Fibroblast of lung (primary cell): ENCODE data around the gene KRT27. TPM values are rescaled to one million over a fixed set of nuclear protein-coding genes. Genes with fewer than 3 reads are reported as not detected.

Experiments
- DNase-seq, 2 donors: peaks; one replicate each; pipeline versions ENCODE4 v3.0.0 to v3.0.0-alpha.2; 2010; ENCODE audit warnings: low read depth in 2 of 2
- H2AFZ ChIP-seq: 2 replicates; pipeline ENCODE4 v1.5.1; 2012; ENCODE audit warnings: low read length, control low read depth, inconsistent platforms
- H3K27ac ChIP-seq: 2 replicates; pipeline ENCODE4 v1.5.1; 2011; ENCODE audit warnings: low read length, control low read depth; ENCODE audit not compliant: insufficient read depth
- H3K27me3 ChIP-seq: 2 replicates; pipeline ENCODE4 v1.5.1; 2011; ENCODE audit warnings: mild to moderate bottlenecking, low read length; ENCODE audit not compliant: control insufficient read depth, insufficient read depth
- H3K36me3 ChIP-seq: 2 replicates; pipeline ENCODE4 v1.5.1; 2011; ENCODE audit warnings: low read length; ENCODE audit not compliant: control insufficient read depth, insufficient read depth
- H3K4me1 ChIP-seq: 2 replicates; pipeline ENCODE4 v1.5.1; 2011; ENCODE audit warnings: low read length; ENCODE audit not compliant: control insufficient read depth, insufficient read depth; ENCODE audit errors: extremely low read depth
- H3K4me2 ChIP-seq: 2 replicates; pipeline ENCODE4 v1.5.1; 2011; ENCODE audit warnings: low read length, control low read depth; ENCODE audit not compliant: insufficient read depth; ENCODE audit errors: extremely low read depth
- H3K4me3 ChIP-seq, 4 experiments: fragments of 200-600 bp in 1 of 4; sonication (generic) in 1 of 4; replicated peaks in 1 of 4; 2 replicates each; pipeline ENCODE4 v1.5.1; 2011 to 2016; ENCODE audit warnings: low read length in 4 of 4, low read depth in 3 of 4, mild to moderate bottlenecking in 3 of 4, control low read depth in 2 of 4, inconsistent platforms in 1 of 4, mixed read lengths in 1 of 4; ENCODE audit not compliant: insufficient read depth in 1 of 4; ENCODE audit errors: control extremely low read depth in 1 of 4
- H3K79me2 ChIP-seq: 2 replicates; pipeline ENCODE4 v1.5.1; 2012; ENCODE audit warnings: mild to moderate bottlenecking, low read length, inconsistent platforms; ENCODE audit not compliant: control insufficient read depth, insufficient read depth
- H3K9ac ChIP-seq: 2 replicates; pipeline ENCODE4 v1.5.1; 2011; ENCODE audit warnings: mild to moderate bottlenecking, low read length, control low read depth; ENCODE audit not compliant: insufficient read depth
- H3K9me3 ChIP-seq: 2 replicates; pipeline ENCODE4 v1.5.1; 2012; ENCODE audit warnings: low read depth, low read length; ENCODE audit not compliant: control insufficient read depth, insufficient read depth
- H4K20me1 ChIP-seq: 2 replicates; pipeline ENCODE4 v1.5.1; 2011; ENCODE audit warnings: low read length; ENCODE audit not compliant: control insufficient read depth, insufficient read depth; ENCODE audit errors: extremely low read depth
- EZH2 ChIP-seq: IDR thresholded peaks from 2 replicates; pipeline ENCODE4 v1.5.1; 2012; ENCODE audit warnings: low read length, control low read depth, mild to moderate bottlenecking; ENCODE audit errors: missing control alignments
- polyA plus RNA-seq, 2 donors: library from polyadenylated mRNA; depleted of rRNA in 1 of 2; stranded (reverse) in 1 of 2; unstranded in 1 of 2; fragments of >200 nt; gene quantifications; 2 replicates each; pipeline ENCODE4 v1.2.1, GENCODE V29; 2011 to 2012; ENCODE audit warnings: missing spikeins in 1 of 2
- total RNA-seq: library from RNA; depleted of rRNA; stranded (reverse); fragments of >200 nt; gene quantifications from 2 replicates; pipeline ENCODE4 v1.2.1, GENCODE V29; 2014
- TF ChIP-seq, protein P1 (sequence below), 2 donors: IDR thresholded peaks in 1 of 2; conservative IDR thresholded peaks in 1 of 2; 1 replicate in 1 of 2; 2 replicates in 1 of 2; pipeline ENCODE4 v1.5.1; 2011 to 2012; ENCODE audit warnings: low read length in 2 of 2, control low read depth in 1 of 2, inconsistent platforms in 1 of 2, low read depth in 1 of 2, mild to moderate bottlenecking in 1 of 2

KRT27 gene
- total and polyA plus RNA-seq, 2 donors (not counting 1 experiment from before 2014, with no cell fraction given) = not detected

DNA sequence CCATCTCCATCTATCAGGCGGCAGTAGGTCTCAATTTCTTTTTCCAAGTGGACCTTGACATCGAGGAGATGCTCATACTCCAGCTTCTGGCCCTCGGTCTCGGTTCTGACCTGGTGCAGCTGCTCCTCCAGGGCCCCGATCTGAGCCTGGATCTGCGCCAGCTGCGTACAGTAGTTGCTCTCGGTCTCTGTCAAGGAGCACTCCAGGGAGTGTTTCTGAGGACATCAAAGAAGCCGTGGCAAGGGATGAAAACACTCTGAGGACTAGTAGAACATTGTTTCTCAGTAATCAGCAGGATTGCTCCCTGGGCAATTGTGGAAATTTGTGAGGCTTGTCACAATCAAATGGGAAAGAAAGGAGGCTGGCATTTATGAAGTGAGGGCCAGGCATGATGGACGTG lies 11.5 kb upstream of the KRT27 start:
- Histone ChIP-seq H4K20me1 (no peaks in the 10 kb centered on the region), H3K4me1 (no peaks in the 10 kb centered on the region), H3K36me3 (no peaks in the 10 kb centered on the region), H3K9me3 (no peaks in the 10 kb centered on the region), H3K4me2 (no peak overlapping the region), H3K79me2 (no peaks in the 10 kb centered on the region), H3K4me3 (no peak overlapping the region), H3K27me3 (peaks cover 11% of the 10 kb centered on the region), H2AFZ (no peak overlapping the region), H3K27ac (no peak overlapping the region), H3K9ac (no peak overlapping the region)
- DNase-seq = no peak
- TF ChIP-seq, protein P1, sequence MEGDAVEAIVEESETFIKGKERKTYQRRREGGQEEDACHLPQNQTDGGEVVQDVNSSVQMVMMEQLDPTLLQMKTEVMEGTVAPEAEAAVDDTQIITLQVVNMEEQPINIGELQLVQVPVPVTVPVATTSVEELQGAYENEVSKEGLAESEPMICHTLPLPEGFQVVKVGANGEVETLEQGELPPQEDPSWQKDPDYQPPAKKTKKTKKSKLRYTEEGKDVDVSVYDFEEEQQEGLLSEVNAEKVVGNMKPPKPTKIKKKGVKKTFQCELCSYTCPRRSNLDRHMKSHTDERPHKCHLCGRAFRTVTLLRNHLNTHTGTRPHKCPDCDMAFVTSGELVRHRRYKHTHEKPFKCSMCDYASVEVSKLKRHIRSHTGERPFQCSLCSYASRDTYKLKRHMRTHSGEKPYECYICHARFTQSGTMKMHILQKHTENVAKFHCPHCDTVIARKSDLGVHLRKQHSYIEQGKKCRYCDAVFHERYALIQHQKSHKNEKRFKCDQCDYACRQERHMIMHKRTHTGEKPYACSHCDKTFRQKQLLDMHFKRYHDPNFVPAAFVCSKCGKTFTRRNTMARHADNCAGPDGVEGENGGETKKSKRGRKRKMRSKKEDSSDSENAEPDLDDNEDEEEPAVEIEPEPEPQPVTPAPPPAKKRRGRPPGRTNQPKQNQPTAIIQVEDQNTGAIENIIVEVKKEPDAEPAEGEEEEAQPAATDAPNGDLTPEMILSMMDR (conservative IDR thresholded peaks at IDR 0.05 in 1 of 2, IDR thresholded peaks at IDR 0.05 in 1 of 2; ENCODE audit: low read depth in 1 of 2, low read length in 2 of 2) = no peak
- no peak for TF ChIP-seq EZH2

DNA sequence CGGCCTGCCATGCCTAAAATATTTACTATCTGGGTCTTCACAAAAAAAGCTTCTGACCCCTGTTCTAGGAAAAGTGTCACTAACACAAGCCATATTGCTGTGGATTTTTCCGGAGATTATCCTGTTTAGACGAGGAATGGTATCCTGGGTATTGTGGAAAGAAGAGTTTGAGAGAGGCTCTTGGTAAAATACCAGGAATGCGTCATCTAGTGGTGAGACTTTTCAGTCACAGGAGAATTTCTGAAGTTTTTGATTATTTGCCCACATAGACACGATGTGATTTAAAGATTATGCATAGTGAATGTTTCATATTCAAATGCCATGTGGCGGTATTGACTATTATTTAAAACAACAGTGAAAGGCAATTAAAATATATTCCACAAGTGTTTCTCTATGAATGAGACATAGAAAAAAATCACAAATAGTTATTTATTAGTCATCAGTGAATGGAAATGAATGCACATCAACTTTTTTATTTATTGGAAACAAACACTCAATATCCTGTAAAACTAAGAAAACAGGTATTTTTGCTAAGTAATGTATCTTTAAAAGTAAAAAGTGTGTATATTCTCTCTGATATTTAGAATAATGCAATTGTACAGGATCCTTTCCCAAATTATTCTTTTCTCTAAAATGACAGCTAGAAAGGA lies 9.6 kb upstream of the KRT27 start:
- Histone ChIP-seq H3K9me3 (no peaks in the 10 kb centered on the region), H3K4me1 (no peaks in the 10 kb centered on the region), H3K36me3 (no peaks in the 10 kb centered on the region), H3K4me3 (no peak overlapping the region), H3K27ac (no peak overlapping the region), H3K9ac (no peak overlapping the region), H2AFZ (no peak overlapping the region), H3K4me2 (no peak overlapping the region), H3K27me3 (peaks cover 11% of the 10 kb centered on the region), H4K20me1 (no peaks in the 10 kb centered on the region), H3K79me2 (no peaks in the 10 kb centered on the region)
- DNase-seq = peak; percentile 38 to 68
- TF ChIP-seq, protein P1 (conservative IDR thresholded peaks at IDR 0.05 in 1 of 2, IDR thresholded peaks at IDR 0.05 in 1 of 2; ENCODE audit: low read depth in 1 of 2, low read length in 2 of 2) = peak; percentile 59 to 76
- no peak for TF ChIP-seq EZH2

DNA sequence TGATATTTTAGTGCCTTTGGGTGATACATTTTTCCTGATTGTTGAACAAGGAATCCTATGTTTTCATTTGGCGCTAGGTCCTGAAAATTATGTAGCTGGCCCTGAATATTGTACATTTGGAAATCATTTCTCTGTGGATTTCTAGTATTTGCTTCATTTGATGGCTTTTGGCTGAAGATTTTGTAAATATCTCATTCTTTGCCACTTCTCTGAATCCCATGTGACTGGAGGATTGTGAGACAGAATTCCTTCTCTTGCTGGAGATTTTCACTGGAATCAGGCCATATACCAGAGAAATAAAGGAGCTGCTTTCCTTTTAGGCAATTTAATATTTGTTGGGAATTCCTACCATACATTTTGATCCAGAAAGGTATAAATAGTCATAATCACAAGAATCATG lies 8.8 kb upstream of the KRT27 start:
- Histone ChIP-seq H4K20me1 (no peaks in the 10 kb centered on the region), H3K9ac (no peak overlapping the region), H3K4me3 (no peak overlapping the region), H3K4me2 (no peak overlapping the region), H3K27me3 (peaks cover 9% of the 10 kb centered on the region), H3K27ac (no peak overlapping the region), H2AFZ (no peak overlapping the region), H3K4me1 (no peaks in the 10 kb centered on the region), H3K36me3 (no peaks in the 10 kb centered on the region), H3K9me3 (no peaks in the 10 kb centered on the region), H3K79me2 (no peaks in the 10 kb centered on the region)
- no peak for DNase-seq
- no peak for TF ChIP-seq EZH2
- TF ChIP-seq, protein P1 (conservative IDR thresholded peaks at IDR 0.05 in 1 of 2, IDR thresholded peaks at IDR 0.05 in 1 of 2; ENCODE audit: low read depth in 1 of 2, low read length in 2 of 2) = no peak
